H7 (cell line): ENCODE results near the gene NMU. TPM values are rescaled to one million over a fixed set of nuclear protein-coding genes. Genes with fewer than 3 reads are reported as not detected.
"Not testable (repeated sequence)": the region's sequence is repeated elsewhere in the genome, so short reads cannot be mapped to it uniquely, and the experiment has no call there.

Experiments used
- DNase-seq: peaks from one replicate; pipeline ENCODE4 v3.0.0; 2012
- H3K27me3 ChIP-seq: 2 replicates; pipeline ENCODE4 v1.6.0; 2011; ENCODE audit warnings: mild to moderate bottlenecking, low read length; ENCODE audit not compliant: control insufficient read depth, insufficient read depth
- H3K36me3 ChIP-seq: replicated peaks from 2 replicates; pipeline ENCODE4 v1.5.1; 2011; ENCODE audit warnings: low read length; ENCODE audit not compliant: control insufficient read depth, insufficient read depth
- H3K4me3 ChIP-seq: 2 replicates; pipeline ENCODE4 v1.5.1; 2011; ENCODE audit warnings: low read depth, mild to moderate bottlenecking, control low read depth, low read length, moderate library complexity; ENCODE audit not compliant: insufficient read depth
- total RNA-seq: library from RNA; depleted of rRNA; stranded (reverse); fragments of >200 nt; shearing (Covaris generic); gene quantifications from 2 replicates; pipeline ENCODE4 v1.2.3, GENCODE V29; 2014

NMU gene
- total RNA-seq, 1 experiment from 2014 or later, result 63.5 TPM

DNA sequence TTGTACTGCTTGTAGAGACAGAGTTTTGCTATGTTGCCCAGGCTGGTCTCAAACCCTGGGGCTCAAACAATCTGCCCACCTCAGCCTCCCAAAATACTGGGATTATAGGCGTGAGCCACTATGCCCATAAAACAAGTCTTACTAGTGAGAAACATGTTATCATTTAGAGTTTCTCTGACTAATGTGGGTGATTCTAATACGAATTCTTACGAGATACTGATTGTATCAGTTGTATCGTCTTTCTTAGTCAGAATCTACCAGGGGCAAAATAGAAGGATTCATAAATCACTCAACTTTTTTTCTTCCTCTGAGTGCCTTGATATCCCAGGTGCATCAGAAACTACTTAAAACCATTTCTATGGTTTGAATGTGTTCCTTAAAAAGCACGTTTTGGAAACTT, 14.4 kb upstream of the NMU start:
- Histone ChIP-seq H3K4me3 (no peak overlapping the region), H3K36me3 (no peaks in the 10 kb centered on the region), H3K27me3 (no peaks in the 10 kb centered on the region)
- no peak for DNase-seq

DNA sequence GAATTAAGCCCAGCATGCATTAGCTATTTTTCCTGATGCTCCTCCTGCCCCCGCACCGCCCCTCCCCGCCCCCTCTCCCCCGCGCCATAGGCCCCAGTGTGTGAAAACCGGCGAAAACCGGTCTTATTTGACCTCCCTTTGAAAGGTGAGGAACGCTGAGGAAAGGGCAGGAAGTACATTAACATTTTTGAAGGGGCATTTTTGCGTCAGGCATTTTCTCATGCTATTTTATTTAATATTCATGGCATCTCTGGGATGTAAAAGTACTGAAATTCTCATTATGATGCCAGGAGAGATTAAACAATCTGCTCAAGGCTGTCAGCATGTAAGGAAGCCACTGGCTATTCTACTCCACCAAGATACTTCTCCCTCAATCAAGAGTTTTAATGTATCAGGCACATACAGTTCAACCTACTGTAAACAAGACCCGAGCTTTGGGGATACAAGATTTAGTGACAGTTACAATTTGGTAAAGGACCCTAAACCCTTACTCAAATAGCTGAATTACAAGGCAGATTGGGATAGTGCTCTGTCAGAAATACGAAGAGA, 1.2 kb upstream of the NMU start:
- H3K4me3 ChIP-seq, result peak overlapping the region; percentile 69
- peak; percentile 82 for DNase-seq
- no peaks in the 10 kb centered on the region for H3K36me3 ChIP-seq
- H3K27me3 ChIP-seq, result peaks cover 18% of the 10 kb centered on the region

DNA sequence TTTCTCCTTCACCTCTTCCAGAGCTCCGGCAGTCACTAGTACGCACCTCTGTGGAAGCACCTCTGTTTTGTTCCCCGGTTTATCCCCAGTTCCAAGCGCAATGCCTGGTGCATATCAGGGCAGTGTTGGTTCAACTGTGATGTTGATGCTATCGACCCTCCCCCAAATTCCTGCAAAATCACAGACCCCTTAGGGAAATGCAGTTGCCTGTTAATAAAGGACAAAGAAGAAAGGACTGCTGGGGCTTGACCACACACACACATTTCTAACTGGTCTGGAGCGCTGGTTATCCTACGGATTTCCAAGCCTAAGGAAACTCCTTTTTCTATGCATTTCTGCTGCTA, 530 bp upstream of the NMU start:
- Histone ChIP-seq H3K36me3 (no peaks in the 10 kb centered on the region), H3K4me3 (peak overlapping the region; percentile 69), H3K27me3 (peaks cover 18% of the 10 kb centered on the region)
- DNase-seq, result peak; percentile 42

DNA sequence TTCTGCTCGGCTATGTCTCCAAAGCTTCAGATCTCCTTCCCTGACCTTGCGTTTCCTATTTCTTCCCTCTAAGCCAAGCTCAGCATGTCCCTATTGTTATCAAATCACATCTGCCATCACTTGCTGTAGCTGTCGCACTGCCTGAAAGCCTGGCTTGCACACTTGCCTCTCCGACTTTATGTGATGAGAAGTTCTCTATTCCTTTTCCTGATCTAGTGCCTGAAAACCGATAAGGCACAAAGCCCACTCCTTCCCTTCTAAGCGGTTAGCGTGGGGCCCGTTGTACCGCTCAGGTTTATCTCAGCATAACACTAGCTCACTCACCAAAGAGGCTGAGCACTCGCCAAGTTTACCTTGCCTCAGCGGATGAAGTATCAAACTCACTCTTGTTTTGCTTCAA, 816 bp downstream of the NMU start:
- DNase-seq, result peak; percentile 37
- peaks cover 18% of the 10 kb centered on the region for H3K27me3 ChIP-seq
- no peaks in the 10 kb centered on the region for H3K36me3 ChIP-seq
- peak overlapping the region; percentile 69 for H3K4me3 ChIP-seq

DNA sequence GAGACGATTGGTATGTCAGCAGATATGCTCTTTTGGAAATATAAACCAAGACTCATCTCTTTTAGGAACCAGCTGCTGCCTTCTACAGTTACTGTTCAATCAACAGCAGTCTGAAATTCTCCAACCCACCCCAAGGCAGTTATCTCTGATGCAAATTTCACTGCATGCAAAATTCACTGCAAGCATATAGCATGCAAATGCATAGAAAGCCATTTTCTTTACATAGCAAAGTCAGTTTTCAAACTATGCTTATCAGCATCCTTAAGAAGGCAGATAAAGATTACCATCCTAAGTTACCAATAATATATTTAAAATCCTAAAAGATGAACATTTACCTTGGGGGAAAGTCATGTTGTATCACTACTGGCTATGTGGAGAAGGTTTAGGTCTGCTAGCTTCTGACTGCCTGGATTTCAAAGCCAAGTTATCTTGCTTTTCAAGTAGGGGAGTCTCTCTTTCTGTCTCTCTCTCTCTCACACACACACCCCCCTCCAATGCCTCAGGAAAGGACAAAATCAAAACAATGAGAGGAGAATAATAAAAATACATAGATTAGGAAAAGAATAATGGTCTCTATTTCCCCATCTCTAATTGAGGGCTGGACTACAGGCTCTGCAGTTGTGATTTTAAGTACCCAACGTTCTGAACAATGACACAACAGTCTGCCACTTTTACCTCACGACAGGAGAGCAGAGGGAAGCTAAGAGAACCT, 1.5 kb downstream of the NMU start:
- Histone ChIP-seq H3K4me3 (peak overlapping the region; percentile 69), H3K36me3 (no peaks in the 10 kb centered on the region), H3K27me3 (peaks cover 18% of the 10 kb centered on the region)
- DNase-seq, result peak; percentile 15

DNA sequence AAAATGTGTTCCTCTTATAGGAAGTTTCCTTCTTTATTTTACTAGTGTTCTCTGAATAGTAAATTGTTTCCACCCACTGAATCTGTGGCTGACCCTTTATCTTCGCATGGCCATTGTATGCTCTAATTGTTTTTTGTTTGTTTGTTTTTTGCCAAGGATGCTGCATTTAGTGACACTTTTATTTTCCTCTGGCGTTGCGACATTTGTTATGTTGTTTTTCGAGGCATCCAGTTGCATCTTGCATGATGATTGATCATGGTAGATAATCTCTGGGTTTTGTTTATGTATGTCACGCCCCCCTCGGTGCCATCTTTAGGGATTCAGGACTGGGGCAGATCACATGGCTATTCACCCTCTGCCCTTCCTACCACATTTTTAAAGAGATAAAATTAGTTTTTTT, 2.2 kb downstream of the NMU start:
- Histone ChIP-seq H3K4me3 (no peak overlapping the region), H3K36me3 (no peaks in the 10 kb centered on the region), H3K27me3 (peaks cover 18% of the 10 kb centered on the region)
- DNase-seq, result peak; percentile 25

DNA sequence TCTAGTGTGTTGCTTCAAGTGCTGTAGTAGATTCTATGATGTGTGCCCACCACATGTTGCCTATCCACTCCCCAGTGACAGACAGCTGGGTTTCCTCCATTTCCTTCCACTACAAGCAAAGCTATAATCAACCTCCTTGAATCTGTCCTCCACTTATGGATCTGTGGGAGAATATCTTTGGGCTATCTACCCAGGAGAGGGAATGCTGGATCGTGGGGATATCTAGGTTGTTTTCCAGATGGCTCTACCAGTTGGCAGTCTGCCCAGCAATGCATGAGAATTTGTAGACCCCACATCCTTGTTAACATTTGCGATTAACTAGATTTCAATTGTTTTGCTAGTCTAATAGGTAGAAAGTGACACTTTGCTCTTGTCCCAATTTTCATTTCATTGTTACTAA, 10.3 kb downstream of the NMU start:
- no peaks in the 10 kb centered on the region; the same call in 1 of the 2 replicates for H3K36me3 ChIP-seq
- DNase-seq, result no peak
- H3K4me3 ChIP-seq, result no peak overlapping the region
- H3K27me3 ChIP-seq, result no peaks in the 10 kb centered on the region

DNA sequence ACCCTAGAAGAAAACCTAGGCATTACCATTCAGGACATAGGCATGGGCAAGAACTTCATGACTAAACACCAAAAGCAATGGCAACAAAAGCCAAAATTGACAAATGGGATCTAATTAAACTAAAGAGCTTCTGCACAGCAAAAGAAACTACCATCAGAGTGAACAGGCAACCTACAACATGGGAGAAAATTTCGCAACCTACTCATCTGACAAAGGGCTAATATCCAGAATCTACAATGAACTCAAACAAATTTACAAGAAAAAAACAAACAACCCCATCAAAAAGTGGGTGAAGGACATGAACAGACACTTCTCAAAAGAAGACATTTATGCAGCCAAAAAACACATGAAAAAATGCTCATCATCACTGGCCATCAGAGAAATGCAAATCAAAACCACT, 12.0 kb downstream of the NMU start:
- H3K36me3 ChIP-seq, DNase-seq, H3K27me3 ChIP-seq, H3K4me3 ChIP-seq: not testable (repeated sequence)

DNA sequence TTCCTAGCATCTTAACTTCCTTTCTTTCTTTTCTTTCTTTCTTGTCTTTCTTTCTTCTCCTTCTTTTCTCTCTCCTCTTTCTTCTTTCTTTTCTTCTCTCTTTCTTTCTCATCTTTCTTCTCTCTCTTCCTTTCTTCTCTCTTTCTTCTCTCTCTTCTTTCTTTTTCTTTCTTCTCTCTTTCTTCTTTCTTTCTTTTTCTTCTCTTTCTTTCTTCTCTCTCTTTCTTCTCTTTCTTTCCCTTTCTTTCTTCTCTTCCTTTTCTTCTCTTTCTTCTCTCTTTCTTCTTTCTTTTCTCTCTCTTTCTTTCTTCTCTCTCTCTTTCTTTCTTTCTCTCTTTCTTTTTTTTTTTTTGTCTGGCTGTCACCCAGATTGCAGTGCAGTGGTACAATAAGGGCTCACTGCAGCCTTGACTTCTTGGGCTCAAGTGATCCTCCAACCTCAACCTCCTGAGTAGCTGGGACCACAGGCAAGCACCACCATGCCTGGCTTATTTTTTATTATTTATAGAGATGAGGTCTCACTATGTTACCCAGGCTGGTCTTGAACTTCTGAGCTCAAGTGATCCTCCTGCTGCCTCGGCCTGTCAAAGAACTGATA, 17.5 kb downstream of the NMU start:
- Histone ChIP-seq H3K27me3 (no peaks in the 10 kb centered on the region), H3K36me3 (no peaks in the 10 kb centered on the region), H3K4me3 (peak overlapping the region; percentile 19)
- DNase-seq, result no peak

DNA sequence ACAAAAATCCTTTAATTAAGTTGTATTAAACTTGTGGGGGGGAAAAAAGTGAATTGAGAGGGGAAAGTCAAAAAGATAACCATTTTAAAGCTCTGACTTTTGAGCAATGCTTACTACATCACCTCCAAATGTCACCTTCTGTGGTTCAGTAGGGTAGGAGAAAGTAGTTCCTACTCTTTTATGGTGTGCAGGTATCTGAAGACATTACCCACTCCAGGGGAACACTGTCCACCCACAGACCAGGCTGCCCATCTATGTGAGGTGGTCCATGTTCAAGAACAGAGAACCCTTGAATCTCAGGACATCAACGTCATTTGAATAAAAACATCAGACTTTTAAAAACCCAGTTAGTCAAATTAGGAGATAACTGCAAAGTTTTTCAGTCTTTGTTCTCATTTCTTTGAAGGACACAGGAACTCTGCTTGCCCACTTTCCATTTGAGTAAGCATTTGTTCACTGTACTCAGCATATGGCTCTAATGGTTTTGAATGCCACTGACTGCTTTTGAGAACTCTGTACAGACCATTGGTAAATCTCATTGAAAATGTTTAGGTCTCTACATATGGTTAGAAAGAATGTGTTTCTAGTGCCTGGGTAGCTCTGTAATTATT, 18.4 kb downstream of the NMU start:
- Histone ChIP-seq H3K27me3 (no peaks in the 10 kb centered on the region), H3K4me3 (no peak overlapping the region), H3K36me3 (no peaks in the 10 kb centered on the region)
- DNase-seq, result no peak

DNA sequence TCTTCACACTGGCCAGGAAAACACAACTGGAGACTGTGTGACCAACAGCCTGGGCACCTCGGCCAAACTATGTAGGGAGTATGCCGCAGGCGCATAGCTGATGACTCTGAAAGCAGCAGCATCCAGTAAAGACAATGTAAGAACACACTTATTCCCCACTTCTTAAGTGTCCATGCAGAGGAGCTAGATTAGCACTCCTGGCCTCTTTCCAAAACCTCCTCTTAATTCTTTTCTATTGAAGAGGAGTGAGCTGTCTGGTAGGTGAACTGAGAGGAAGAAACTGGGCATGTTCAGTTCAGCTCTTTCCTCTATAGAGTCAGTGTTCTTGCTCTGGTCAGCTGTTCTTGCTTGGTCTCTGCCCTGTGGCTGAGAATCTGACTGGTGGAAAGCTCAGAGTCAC, 21.1 kb downstream of the NMU start:
- Histone ChIP-seq H3K36me3 (no peaks in the 10 kb centered on the region), H3K27me3 (no peaks in the 10 kb centered on the region), H3K4me3 (no peak overlapping the region)
- no peak for DNase-seq

DNA sequence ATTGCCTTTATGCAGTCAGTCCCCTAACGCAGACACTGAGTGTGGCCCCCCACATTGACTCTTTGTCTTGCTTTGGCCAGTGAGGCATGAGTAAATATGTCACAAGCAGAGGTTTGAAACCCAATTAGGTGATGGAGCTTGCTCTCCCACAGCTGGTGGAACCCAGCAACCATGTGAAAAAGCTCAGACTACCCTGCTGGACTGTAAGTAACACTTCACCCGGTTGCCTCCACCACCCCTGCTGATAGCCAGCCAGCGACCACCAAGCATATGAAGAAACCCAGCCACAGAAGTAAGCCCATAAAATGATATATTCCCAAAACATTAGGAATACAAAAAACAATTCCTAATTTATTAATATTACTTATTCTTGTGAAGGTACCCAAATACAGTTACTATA, 22.5 kb downstream of the NMU start:
- Histone ChIP-seq H3K4me3 (no peak overlapping the region), H3K36me3 (no peaks in the 10 kb centered on the region), H3K27me3 (no peaks in the 10 kb centered on the region)
- DNase-seq, result peak; percentile 40

DNA sequence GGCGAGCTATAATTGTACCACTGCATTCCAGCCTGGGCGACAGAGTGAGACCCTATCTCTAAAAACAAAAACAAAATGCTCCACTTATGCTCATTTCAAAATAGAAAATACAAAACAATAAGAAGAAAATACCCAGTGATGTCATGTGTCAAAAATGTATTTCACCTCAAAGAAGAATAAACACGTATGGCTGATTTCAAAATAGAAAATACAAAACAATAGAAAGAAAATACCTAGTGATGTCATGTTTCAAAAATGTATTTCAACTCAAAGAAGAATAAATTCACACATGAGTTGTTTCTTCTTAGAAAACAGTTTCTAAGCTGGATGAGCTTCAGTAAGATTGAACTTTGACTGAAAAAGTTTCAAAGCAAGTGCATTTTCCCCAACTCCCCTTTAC, 23.8 kb downstream of the NMU start:
- H3K27me3 ChIP-seq, result no peaks in the 10 kb centered on the region
- no peaks in the 10 kb centered on the region for H3K36me3 ChIP-seq
- no peak for DNase-seq
- H3K4me3 ChIP-seq, result no peak overlapping the region

DNA sequence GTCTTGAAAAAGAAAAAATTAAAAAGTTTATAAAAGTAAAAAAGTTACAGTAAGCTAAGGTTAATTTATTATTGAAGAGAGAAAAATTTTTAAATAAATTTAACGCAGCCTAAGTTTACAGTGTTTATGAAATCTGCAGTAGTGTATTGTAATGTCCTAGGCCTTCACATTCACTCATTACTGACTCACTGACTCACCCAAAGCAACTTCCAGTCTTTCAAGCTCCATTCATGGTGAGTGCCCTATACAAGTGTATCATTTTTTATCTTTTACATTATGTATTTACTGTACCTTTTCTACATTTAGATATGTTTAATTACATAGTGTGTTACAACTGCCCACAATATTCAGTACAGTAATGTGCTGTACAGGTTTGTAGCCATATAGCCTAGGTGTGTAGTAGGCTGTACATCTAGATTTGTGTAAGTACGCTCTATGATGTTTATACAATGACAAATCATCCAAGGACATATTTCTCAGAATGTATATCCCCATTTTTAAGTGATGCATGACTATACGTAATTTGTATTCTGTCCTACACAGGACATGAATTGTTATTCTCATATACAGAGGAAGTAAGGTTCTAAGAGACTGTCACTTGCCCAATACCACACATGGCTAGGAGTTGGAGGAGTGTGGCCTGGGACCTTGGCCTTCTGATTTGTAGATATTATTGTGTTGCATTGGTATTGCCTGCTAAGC, 24.6 kb downstream of the NMU start:
- H3K36me3 ChIP-seq, result no peaks in the 10 kb centered on the region
- no peak overlapping the region for H3K4me3 ChIP-seq
- DNase-seq, result no peak
- H3K27me3 ChIP-seq, result no peaks in the 10 kb centered on the region

DNA sequence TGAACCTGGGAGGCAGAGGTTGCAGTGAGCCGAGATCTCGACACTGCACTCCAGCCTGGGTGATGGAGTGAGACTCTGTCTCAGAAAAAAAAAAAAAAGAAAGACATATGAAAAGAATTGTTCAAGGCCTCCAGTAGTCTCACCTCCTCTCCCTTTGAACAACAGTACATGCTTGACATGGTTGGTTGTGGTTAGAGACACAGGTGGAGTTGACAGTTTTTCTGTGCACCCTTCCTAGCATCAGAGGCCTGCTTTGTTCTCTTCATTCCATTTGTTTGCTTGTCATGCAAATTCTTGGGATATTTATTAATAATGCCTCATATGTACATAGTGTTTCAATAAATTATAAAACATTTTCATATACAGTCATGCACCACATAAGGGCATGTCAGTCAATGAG, 25.7 kb downstream of the NMU start:
- no peak overlapping the region for H3K4me3 ChIP-seq
- no peaks in the 10 kb centered on the region for H3K36me3 ChIP-seq
- no peaks in the 10 kb centered on the region for H3K27me3 ChIP-seq
- DNase-seq, result no peak
